Thyroid gland (tissue), 4 donors: ENCODE measurements around the gene SNX2.

Experiments
- POLR2A ChIP-seq, 2 donors: fragments of 450-650 bp; IDR thresholded peaks; one replicate each; pipeline ENCODE4 v1.6.1; 2017; ENCODE audit warnings: antibody characterized with exemption in 2 of 2, mild to moderate bottlenecking in 2 of 2, moderate library complexity in 1 of 2
- TF ChIP-seq, protein P1 (sequence below), 6 experiments: fragments of 200-600 bp in 3 of 6; fragments of 450-650 bp in 3 of 6; sonication (generic) in 3 of 6; IDR thresholded peaks; one replicate each; pipeline ENCODE4 v1.5.1; 2016 to 2019; ENCODE audit warnings: antibody characterized with exemption in 6 of 6, mild to moderate bottlenecking in 2 of 6, inconsistent platforms in 1 of 6, moderate library complexity in 1 of 6

DNA sequence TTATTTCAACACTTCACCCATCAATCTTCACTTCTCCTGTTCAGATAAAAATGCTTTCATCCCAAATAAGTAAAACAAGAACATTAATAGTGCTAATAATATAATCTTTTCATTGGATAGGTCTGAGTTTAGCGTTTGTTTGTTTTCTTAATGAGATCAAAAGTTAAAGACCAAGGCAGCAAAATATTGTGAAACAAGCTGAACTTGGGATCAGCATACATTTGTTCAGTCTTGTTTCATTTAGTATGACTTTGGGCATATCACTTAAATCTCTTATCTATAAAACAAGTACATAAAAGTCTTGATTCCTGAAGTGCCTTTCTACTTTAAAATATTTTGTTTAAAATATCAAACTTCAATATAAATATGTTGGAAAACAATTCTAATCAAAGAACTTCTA lies 57.1 kb downstream of the SNX2 start:
- TF ChIP-seq, protein P1, sequence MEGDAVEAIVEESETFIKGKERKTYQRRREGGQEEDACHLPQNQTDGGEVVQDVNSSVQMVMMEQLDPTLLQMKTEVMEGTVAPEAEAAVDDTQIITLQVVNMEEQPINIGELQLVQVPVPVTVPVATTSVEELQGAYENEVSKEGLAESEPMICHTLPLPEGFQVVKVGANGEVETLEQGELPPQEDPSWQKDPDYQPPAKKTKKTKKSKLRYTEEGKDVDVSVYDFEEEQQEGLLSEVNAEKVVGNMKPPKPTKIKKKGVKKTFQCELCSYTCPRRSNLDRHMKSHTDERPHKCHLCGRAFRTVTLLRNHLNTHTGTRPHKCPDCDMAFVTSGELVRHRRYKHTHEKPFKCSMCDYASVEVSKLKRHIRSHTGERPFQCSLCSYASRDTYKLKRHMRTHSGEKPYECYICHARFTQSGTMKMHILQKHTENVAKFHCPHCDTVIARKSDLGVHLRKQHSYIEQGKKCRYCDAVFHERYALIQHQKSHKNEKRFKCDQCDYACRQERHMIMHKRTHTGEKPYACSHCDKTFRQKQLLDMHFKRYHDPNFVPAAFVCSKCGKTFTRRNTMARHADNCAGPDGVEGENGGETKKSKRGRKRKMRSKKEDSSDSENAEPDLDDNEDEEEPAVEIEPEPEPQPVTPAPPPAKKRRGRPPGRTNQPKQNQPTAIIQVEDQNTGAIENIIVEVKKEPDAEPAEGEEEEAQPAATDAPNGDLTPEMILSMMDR (IDR thresholded peaks at IDR 0.05) = no peak
- no peak for TF ChIP-seq POLR2A (IDR thresholded peaks at IDR 0.05)
